SU-DHL-6 (cell line): ENCODE results near the gene AP5S1.
A peak's percentile ranks its signal among the peaks of the same experiment; 100 is the strongest.

Experiments
- H2AFZ ChIP-seq: fragments of 200-600 bp; sonication (generic); 2 replicates; pipeline ENCODE4 v1.6.1; 2014; ENCODE audit warnings: low read depth, mild to moderate bottlenecking, moderate library complexity, mixed read lengths, antibody characterized with exemption, low read length; ENCODE audit not compliant: severe bottlenecking
- H3F3A ChIP-seq: fragments of 200-600 bp; shearing (Covaris generic); 2 replicates; pipeline ENCODE4 v1.6.0; 2016; ENCODE audit warnings: antibody characterized with exemption, mild to moderate bottlenecking; ENCODE audit not compliant: insufficient read depth
- H3K27ac ChIP-seq: fragments of 200-600 bp; sonication (generic); 2 replicates; pipeline ENCODE4 v1.5.1; 2016; ENCODE audit warnings: low read depth, mild to moderate bottlenecking, low read length, moderate library complexity, mixed read lengths
- H3K27me3 ChIP-seq: fragments of 200-600 bp; sonication (generic), shearing (Covaris generic); 2 replicates; pipeline ENCODE4 v1.6.0; 2014; ENCODE audit warnings: mild to moderate bottlenecking, low read length
- H3K36me3 ChIP-seq: fragments of 200-600 bp; sonication (generic); 2 replicates; pipeline ENCODE4 v1.6.1; 2014; ENCODE audit warnings: mild to moderate bottlenecking, low read length, mixed read lengths
- H3K4me2 ChIP-seq: fragments of 300-600, 200-600 bp; shearing (Covaris generic), sonication (generic); 2 replicates; pipeline ENCODE4 v1.6.0; 2014; ENCODE audit warnings: low read length, low read depth, mild to moderate bottlenecking; ENCODE audit not compliant: poor library complexity, severe bottlenecking
- H3K4me3 ChIP-seq: fragments of 200-600 bp; sonication (generic); 2 replicates; pipeline ENCODE4 v1.5.1; 2014; ENCODE audit warnings: antibody characterized with exemption, low read length, mild to moderate bottlenecking, mixed read lengths; ENCODE audit not compliant: insufficient read depth, poor library complexity, severe bottlenecking
- H3K79me2 ChIP-seq: fragments of 200-600 bp; sonication (generic); 2 replicates; pipeline ENCODE4 v1.6.1; 2014; ENCODE audit warnings: mild to moderate bottlenecking, low read length, moderate library complexity; ENCODE audit not compliant: insufficient read depth
- H3K9ac ChIP-seq: fragments of 200-600 bp; sonication (generic); 2 replicates; pipeline ENCODE4 v1.7.0; 2014; ENCODE audit warnings: mild to moderate bottlenecking, low read length
- H3K9me2 ChIP-seq: fragments of 200-600 bp; sonication (generic); replicated peaks from 2 replicates; pipeline ENCODE4 v1.6.1; 2014; ENCODE audit warnings: low read length; ENCODE audit not compliant: insufficient read depth
- H3K9me3 ChIP-seq: fragments of 200-600 bp; sonication (generic); 2 replicates; pipeline ENCODE4 v1.6.1; 2014; ENCODE audit warnings: low read length, mixed read lengths; ENCODE audit not compliant: insufficient read depth
- H4K20me1 ChIP-seq: fragments of 200-600 bp; sonication (generic); 2 replicates; pipeline ENCODE4 v1.6.1; 2014; ENCODE audit warnings: low read depth, mild to moderate bottlenecking, antibody characterized with exemption, low read length, moderate library complexity, mixed read lengths
- CTCF ChIP-seq: fragments of 200-600 bp; sonication (generic); IDR thresholded peaks from one replicate; pipeline ENCODE4 v1.5.1; 2017; ENCODE audit warnings: antibody characterized with exemption, mild to moderate bottlenecking, low read length, moderate library complexity; ENCODE audit not compliant: insufficient read depth, poor library complexity, severe bottlenecking
- EZH2phosphoT487 ChIP-seq: fragments of 200-600 bp; sonication (generic), shearing (Covaris generic); conservative IDR thresholded peaks from 2 replicates; pipeline ENCODE4 v1.6.1; 2018; ENCODE audit warnings: mild to moderate bottlenecking, antibody characterized with exemption, low read length, moderate library complexity, mixed read lengths

The AP5S1 gene

DNA sequence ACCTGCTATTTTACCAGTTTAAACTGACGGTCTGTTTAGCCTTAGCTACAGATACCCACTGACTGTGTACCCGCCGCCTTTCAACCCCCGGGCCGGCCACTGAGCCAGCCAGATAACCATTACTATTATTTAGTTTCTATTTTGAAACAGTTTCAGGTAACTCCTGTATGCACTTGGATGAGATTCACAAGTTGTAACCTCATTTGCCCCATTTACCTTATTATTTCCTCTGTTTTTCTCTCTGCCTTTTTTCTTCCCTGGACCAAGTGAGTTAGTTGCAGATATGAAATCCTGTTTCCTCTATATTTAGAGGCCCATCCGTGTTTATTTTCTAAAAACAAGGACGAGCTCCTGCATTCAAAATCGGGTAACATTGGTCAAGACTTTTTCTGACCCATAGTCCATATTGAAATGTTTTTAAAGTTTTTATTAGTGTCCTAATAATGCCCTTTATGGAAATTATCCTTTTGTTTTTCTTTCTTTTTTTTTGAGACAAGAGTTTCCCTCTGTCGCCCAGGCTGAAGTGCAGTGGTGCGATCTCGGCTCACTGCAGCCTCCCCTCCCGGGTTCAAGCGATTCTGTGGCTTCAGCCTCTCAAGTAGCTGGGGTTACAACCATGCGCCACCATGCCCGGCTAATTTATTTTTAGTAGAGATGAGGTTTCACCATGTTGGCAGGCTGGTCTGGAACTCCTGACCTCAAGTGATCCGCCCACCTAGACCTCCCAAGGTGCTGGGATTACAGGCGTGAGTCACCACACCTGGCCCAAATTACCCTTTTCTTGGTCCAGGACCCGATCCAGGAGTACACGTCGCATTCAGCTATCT lies 767 bp downstream of the AP5S1 start:
- Histone ChIP-seq H2AFZ (peak overlapping the region; percentile 87), H3K36me3 (no peaks in the 10 kb centered on the region), H3K79me2 (peaks cover 8% of the 10 kb centered on the region; the same call in 1 of the 2 replicates), H3K9ac (peak overlapping the region; percentile 76), H3F3A (peaks cover 5% of the 10 kb centered on the region; the same call in 1 of the 2 replicates), H3K27me3 (no peaks in the 10 kb centered on the region), H3K4me2 (peak overlapping the region; percentile 96), H3K9me2 (no peaks in the 10 kb centered on the region), H3K4me3 (peak overlapping the region; percentile 74), H4K20me1 (no peaks in the 10 kb centered on the region), H3K27ac (peak overlapping the region; percentile 80), H3K9me3 (no peaks in the 10 kb centered on the region)
- no peak for TF ChIP-seq CTCF
- TF ChIP-seq EZH2phosphoT487 = no peak

- H2AFZ ChIP-seq = no peak overlapping the region
- H3F3A ChIP-seq = peaks cover 5% of the 10 kb centered on the region; the same call in 1 of the 2 replicates
- H4K20me1 ChIP-seq = no peaks in the 10 kb centered on the region
- no peaks in the 10 kb centered on the region for H3K36me3 ChIP-seq
- H3K4me3 ChIP-seq = no peak overlapping the region
- TF ChIP-seq EZH2phosphoT487 = no peak
- TF ChIP-seq CTCF = no peak
- no peak overlapping the region for H3K4me2 ChIP-seq
- no peaks in the 10 kb centered on the region for H3K9me2 ChIP-seq
- H3K9me3 ChIP-seq = no peaks in the 10 kb centered on the region
- H3K27me3 ChIP-seq = no peaks in the 10 kb centered on the region
- no peak overlapping the region for H3K9ac ChIP-seq
- H3K27ac ChIP-seq = no peak overlapping the region
- H3K79me2 ChIP-seq = peaks cover 8% of the 10 kb centered on the region; the same call in 1 of the 2 replicates
Measured at GRCh38 chr20:3821996-3822395, 1.6 kb downstream of the AP5S1 start.

- no peaks in the 10 kb centered on the region for H3K9me3 ChIP-seq
- peaks cover 8% of the 10 kb centered on the region; the same call in 1 of the 2 replicates for H3K79me2 ChIP-seq
- no peaks in the 10 kb centered on the region for H3K36me3 ChIP-seq
- no peak for TF ChIP-seq CTCF
- no peak for TF ChIP-seq EZH2phosphoT487
- H3K27me3 ChIP-seq = no peaks in the 10 kb centered on the region
- no peak overlapping the region for H3K4me3 ChIP-seq
- no peaks in the 10 kb centered on the region for H4K20me1 ChIP-seq
- no peak overlapping the region for H3K4me2 ChIP-seq
- no peaks in the 10 kb centered on the region for H3K9me2 ChIP-seq
- H3K27ac ChIP-seq = no peak overlapping the region
- H2AFZ ChIP-seq = no peak overlapping the region
- peaks cover 3% of the 10 kb centered on the region; the same call in 1 of the 2 replicates for H3F3A ChIP-seq
- no peak overlapping the region for H3K9ac ChIP-seq
Measured at GRCh38 chr20:3823881-3824280, 3.5 kb downstream of the AP5S1 start.
